Left ventricle myocardium inferior (tissue), 1 donor: ENCODE measurements around the gene ELMO1. TPM values are rescaled to one million over a fixed set of nuclear protein-coding genes. Genes with fewer than 3 reads are reported as not detected.

Source experiments
- DNase-seq: peaks from one replicate; pipeline ENCODE4 v3.0.0-alpha.2; 2020
- H3K27ac ChIP-seq: fragments of 200-600 bp; replicated peaks from 2 replicates; pipeline ENCODE4 v1.8.0; 2021
- H3K27me3 ChIP-seq: fragments of 200-600 bp; 2 replicates; pipeline ENCODE4 v1.8.0; 2021; ENCODE audit warnings: low read depth
- H3K36me3 ChIP-seq: fragments of 200-600 bp; 2 replicates; pipeline ENCODE4 v1.8.0; 2021
- H3K4me1 ChIP-seq: fragments of 200-600 bp; 2 replicates; pipeline ENCODE4 v1.8.0; 2021
- H3K4me3 ChIP-seq: fragments of 200-600 bp; 2 replicates; pipeline ENCODE4 v1.8.0; 2021; ENCODE audit warnings: mild to moderate bottlenecking, moderate library complexity
- H3K9me3 ChIP-seq: fragments of 200-600 bp; replicated peaks from 2 replicates; pipeline ENCODE4 v1.8.0; 2021
- intact Hi-C: fragments of 100-400 bp; cut with micrococcal nuclease; formaldehyde crosslinking; loops from one replicate; pipeline ENCODE4 v1.11.0; 2022
- total RNA-seq: library from RNA; stranded (reverse); fragmentation: NEBNext Ultra II Directional; extraction: Animal tissue kit (Norgen Biotek cat#: 25700); gene quantifications from one replicate; pipeline ENCODE4 v1.2.1, GENCODE V29; 2021
- TF ChIP-seq, protein P1 (sequence below): fragments of 200-600 bp; IDR thresholded peaks from 2 replicates; pipeline ENCODE4 v1.8.0; 2021; ENCODE audit warnings: antibody characterized with exemption, mild to moderate bottlenecking, borderline replicate concordance
- donor health status: DM: no; HTN: yes; CAD: no; lungs with severe emphysema.

The ELMO1 gene
- total RNA-seq, 1 donor from 2014 or later, result 10.0 TPM

DNA sequence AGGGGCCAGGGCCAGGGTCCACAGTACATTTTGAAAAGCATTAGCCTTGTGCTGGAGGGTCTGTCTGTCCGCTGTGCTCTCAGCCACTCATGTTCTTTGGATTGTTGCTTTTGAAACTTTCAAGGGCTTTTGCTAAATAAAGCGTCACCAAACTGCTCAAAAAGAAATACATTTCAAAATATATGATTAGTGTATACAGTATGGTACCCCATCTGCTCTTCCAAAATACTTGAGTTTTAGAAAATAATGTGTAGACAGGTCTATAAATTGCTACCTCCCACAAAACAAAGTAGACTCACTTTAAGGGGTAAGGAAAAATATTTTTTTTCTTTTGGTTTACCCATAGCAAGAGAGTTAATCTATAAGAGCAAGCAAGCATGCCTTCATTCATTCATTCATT is 530.1 kb downstream of the ELMO1 start:
- no peaks in the 10 kb centered on the region for H3K36me3 ChIP-seq
- H3K4me3 ChIP-seq, result no peak overlapping the region
- H3K27ac ChIP-seq, result no peak overlapping the region
- H3K27me3 ChIP-seq, result no peaks in the 10 kb centered on the region
- H3K4me1 ChIP-seq, result peaks cover under 1% of the 10 kb centered on the region
- intact Hi-C loops, result no loop called here
- no peak for DNase-seq
- TF ChIP-seq, protein P1, sequence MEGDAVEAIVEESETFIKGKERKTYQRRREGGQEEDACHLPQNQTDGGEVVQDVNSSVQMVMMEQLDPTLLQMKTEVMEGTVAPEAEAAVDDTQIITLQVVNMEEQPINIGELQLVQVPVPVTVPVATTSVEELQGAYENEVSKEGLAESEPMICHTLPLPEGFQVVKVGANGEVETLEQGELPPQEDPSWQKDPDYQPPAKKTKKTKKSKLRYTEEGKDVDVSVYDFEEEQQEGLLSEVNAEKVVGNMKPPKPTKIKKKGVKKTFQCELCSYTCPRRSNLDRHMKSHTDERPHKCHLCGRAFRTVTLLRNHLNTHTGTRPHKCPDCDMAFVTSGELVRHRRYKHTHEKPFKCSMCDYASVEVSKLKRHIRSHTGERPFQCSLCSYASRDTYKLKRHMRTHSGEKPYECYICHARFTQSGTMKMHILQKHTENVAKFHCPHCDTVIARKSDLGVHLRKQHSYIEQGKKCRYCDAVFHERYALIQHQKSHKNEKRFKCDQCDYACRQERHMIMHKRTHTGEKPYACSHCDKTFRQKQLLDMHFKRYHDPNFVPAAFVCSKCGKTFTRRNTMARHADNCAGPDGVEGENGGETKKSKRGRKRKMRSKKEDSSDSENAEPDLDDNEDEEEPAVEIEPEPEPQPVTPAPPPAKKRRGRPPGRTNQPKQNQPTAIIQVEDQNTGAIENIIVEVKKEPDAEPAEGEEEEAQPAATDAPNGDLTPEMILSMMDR, result no peak
- H3K9me3 ChIP-seq, result peaks cover 9% of the 10 kb centered on the region

DNA sequence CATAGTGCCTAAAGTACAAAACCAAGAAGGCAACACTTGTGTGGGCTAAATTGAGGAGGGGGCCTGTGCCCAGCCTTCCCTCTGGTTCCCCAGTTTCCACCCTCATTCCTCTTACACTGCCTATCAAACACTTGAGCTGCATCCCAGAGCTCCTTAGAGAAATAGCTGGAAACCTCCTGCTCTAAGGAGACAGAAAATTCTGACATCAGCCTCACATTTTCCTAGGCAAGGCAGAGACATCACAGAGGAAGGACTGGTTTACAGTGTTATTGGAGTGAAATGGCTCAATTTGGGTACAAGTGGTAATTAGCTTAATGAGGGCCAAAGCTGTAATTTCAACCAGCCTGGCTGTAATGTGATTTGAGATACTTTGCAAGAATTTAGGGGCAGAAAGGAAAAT is 532.0 kb downstream of the ELMO1 start:
- intact Hi-C loops, result no loop called here
- no peak overlapping the region for H3K27ac ChIP-seq
- TF ChIP-seq, protein P1, result no peak
- DNase-seq, result no peak
- no peaks in the 10 kb centered on the region for H3K36me3 ChIP-seq
- H3K4me1 ChIP-seq, result no peaks in the 10 kb centered on the region
- H3K4me3 ChIP-seq, result no peak overlapping the region
- H3K9me3 ChIP-seq, result peaks cover 8% of the 10 kb centered on the region
- H3K27me3 ChIP-seq, result no peaks in the 10 kb centered on the region

DNA sequence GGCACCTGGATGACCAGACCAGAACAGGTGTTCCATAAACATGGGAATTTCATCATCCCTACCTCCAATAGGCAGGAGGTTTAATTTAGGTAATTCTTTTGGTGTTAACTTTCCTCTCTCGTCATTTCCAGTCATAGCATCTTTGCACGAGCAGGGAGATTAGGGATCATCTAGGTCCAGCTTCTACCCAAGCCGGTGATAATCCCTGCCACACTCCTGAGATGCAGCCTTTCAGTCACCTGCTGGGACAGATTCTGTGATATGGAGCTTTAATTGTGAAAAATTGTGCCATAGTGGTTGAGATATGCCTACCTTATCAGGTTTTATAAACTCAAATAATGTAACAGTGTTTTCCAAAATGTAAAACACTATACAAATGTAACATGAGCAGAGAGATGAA is 532.5 kb downstream of the ELMO1 start:
- Histone ChIP-seq H3K27me3 (no peaks in the 10 kb centered on the region), H3K4me3 (no peak overlapping the region), H3K9me3 (peaks cover 3% of the 10 kb centered on the region), H3K4me1 (no peaks in the 10 kb centered on the region), H3K36me3 (no peaks in the 10 kb centered on the region), H3K27ac (no peak overlapping the region)
- intact Hi-C loops, result no loop called here
- TF ChIP-seq, protein P1, result no peak
- no peak for DNase-seq

DNA sequence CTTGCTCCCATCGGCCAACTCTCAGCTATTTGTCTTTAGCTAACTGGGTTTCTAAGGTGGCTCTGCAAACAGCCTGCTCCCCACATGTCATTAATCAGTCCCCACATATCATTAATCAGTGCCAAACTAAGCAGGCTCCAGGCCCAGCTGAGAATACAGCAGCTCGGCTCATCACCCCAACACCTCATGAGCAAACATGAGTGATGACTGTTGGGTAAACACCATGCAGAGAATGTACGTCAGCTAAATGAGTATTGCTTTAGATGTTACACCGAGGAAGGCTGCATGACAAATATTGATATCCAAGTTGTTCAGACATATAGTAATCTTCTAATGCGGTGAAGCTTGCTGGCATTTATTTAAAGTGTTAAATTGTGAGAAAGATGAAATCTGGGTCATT is 536.9 kb downstream of the ELMO1 start:
- Histone ChIP-seq H3K36me3 (no peaks in the 10 kb centered on the region), H3K9me3 (no peaks in the 10 kb centered on the region), H3K27ac (no peak overlapping the region), H3K4me1 (no peaks in the 10 kb centered on the region), H3K4me3 (no peak overlapping the region), H3K27me3 (no peaks in the 10 kb centered on the region)
- intact Hi-C loops, result no loop called here
- no peak for DNase-seq
- TF ChIP-seq, protein P1, result no peak

DNA sequence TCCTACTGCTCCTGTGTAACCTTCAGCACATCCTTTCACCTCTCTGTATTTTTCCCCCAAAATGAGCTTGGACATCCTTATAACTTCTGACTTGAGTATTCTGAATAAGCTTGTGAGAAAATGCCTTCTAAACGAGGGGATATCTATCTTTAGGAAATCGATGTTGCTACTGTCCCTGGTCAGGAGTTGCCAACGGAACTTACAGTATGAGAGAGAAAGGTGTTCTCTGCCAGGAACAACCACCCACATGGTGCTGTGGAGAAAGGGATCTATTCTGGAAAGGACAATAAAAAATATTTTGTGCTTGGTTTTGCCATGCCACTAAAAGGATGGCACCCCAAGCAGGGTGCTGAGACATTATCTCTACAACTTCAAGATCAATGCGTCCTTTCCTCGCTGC is 537.8 kb downstream of the ELMO1 start:
- DNase-seq, result no peak
- Histone ChIP-seq H3K4me1 (no peaks in the 10 kb centered on the region), H3K4me3 (no peak overlapping the region), H3K36me3 (no peaks in the 10 kb centered on the region), H3K27me3 (no peaks in the 10 kb centered on the region), H3K9me3 (no peaks in the 10 kb centered on the region), H3K27ac (no peak overlapping the region)
- intact Hi-C loops, result no loop called here
- TF ChIP-seq, protein P1, result no peak

DNA sequence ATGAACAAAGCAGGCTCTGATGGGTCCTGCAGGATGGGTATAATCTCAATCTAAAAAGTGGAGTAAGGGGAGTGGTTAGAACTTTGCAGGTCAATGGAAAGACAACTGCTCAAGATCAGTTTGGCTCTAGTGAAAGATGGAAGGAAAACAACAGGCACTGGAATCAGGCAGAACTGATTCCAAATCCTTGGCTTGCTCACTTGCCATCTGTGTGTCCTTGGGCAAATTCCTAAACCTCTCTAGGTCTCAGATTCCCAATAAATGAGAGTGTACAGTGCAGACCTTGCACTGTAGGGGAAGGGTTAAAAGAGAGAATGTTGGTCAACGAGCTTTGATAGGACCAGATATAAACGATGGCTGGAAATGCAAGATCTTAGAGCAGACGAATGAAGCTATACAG is 538.3 kb downstream of the ELMO1 start:
- intact Hi-C loops, result no loop called here
- TF ChIP-seq, protein P1, result no peak
- Histone ChIP-seq H3K27me3 (no peaks in the 10 kb centered on the region), H3K9me3 (no peaks in the 10 kb centered on the region), H3K27ac (no peak overlapping the region), H3K4me3 (no peak overlapping the region), H3K36me3 (no peaks in the 10 kb centered on the region), H3K4me1 (no peaks in the 10 kb centered on the region)
- DNase-seq, result no peak
